HG03025 (cell line): ENCODE measurements around the gene RPS6KA1.

Experiments used
- ATAC-seq: cut with Tn5 transposase; IDR thresholded peaks from one replicate; pipeline ENCODE4 v1.9.1; 2021; ENCODE audit warnings: mild to moderate bottlenecking, moderate library complexity; ENCODE audit not compliant: unreplicated experiment, low FRiP score

RPS6KA1 gene

GRCh38 chr1:26552720-26553119 is 23.2 kb downstream of the RPS6KA1 start:
- ATAC-seq, result no peak

GRCh38 chr1:26553942-26554682 is 24.6 kb downstream of the RPS6KA1 start:
- ATAC-seq, result no peak

GRCh38 chr1:26554781-26555180 is 25.2 kb downstream of the RPS6KA1 start:
- no peak for ATAC-seq

- ATAC-seq, result no peak
Observed at GRCh38 chr1:26555550-26555981, 26.0 kb downstream of the RPS6KA1 start.

GRCh38 chr1:26556111-26556510 is 26.6 kb downstream of the RPS6KA1 start:
- no peak for ATAC-seq

- no peak for ATAC-seq
Observed at GRCh38 chr1:26557008-26557407, 27.4 kb downstream of the RPS6KA1 start.

GRCh38 chr1:26558685-26559048 is 29.1 kb downstream of the RPS6KA1 start:
- ATAC-seq, result no peak

GRCh38 chr1:26560403-26560780 is 30.8 kb downstream of the RPS6KA1 start:
- ATAC-seq, result no peak

- ATAC-seq, result no peak
Observed at GRCh38 chr1:26570287-26570686, 40.7 kb downstream of the RPS6KA1 start.

- no peak for ATAC-seq
Observed at GRCh38 chr1:26571381-26571780, 41.8 kb downstream of the RPS6KA1 start.

- no peak for ATAC-seq
Observed at GRCh38 chr1:26574018-26574417, 44.5 kb downstream of the RPS6KA1 start.

GRCh38 chr1:26574719-26575251 is 45.2 kb downstream of the RPS6KA1 start:
- no peak for ATAC-seq

GRCh38 chr1:26575348-26575747 is 45.8 kb downstream of the RPS6KA1 start:
- no peak for ATAC-seq

GRCh38 chr1:26578167-26578566 is 48.6 kb downstream of the RPS6KA1 start:
- no peak for ATAC-seq

GRCh38 chr1:26579681-26580111 is 50.1 kb downstream of the RPS6KA1 start:
- ATAC-seq, result no peak

GRCh38 chr1:26580116-26580515 is 50.6 kb downstream of the RPS6KA1 start:
- ATAC-seq, result no peak

GRCh38 chr1:26581287-26581651 is 51.7 kb downstream of the RPS6KA1 start:
- no peak for ATAC-seq

- no peak for ATAC-seq
Observed at GRCh38 chr1:26582053-26582835, 52.7 kb downstream of the RPS6KA1 start.

- ATAC-seq, result no peak
Observed at GRCh38 chr1:26582836-26583460, 53.4 kb downstream of the RPS6KA1 start.

GRCh38 chr1:26583646-26584485 is 54.3 kb downstream of the RPS6KA1 start:
- no peak for ATAC-seq
